Adrenal gland (tissue), 12 donors: Measurements from ENCODE around the gene XIAP. TPM values are rescaled to one million over a fixed set of nuclear protein-coding genes. Genes with fewer than 3 reads are reported as not detected.

Source experiments
- DNase-seq, 7 donors: peaks; one replicate each; pipeline ENCODE4 v3.0.0-alpha.2; 2019 to 2020
- H3K27ac ChIP-seq, 5 donors: fragments of 200-600 bp; sonication (generic) in 4 of 5; 1 replicate in 3 of 5; 2 replicates in 2 of 5; pipeline versions ENCODE4 v1.5.1 to v1.8.0; 2016 to 2020; ENCODE audit warnings: mild to moderate bottlenecking in 1 of 5
- H3K27me3 ChIP-seq: fragments of 200-600 bp; 2 replicates; pipeline ENCODE4 v1.8.0; 2021
- H3K36me3 ChIP-seq, 2 donors: fragments of 200-600 bp; replicated peaks in 1 of 2; 1 replicate in 1 of 2; 2 replicates in 1 of 2; pipeline versions ENCODE4 v1.5.1 to v1.8.0; 2018 to 2022
- H3K4me1 ChIP-seq, 2 donors: fragments of 200-600 bp; replicated peaks in 1 of 2; 1 replicate in 1 of 2; 2 replicates in 1 of 2; pipeline versions ENCODE4 v1.5.1 to v1.8.0; 2018 to 2021
- H3K4me3 ChIP-seq, 4 donors: fragments of 200-600 bp; sonication (generic) in 3 of 4; one replicate each; pipeline ENCODE4 v1.5.1; 2016 to 2018
- H3K9me3 ChIP-seq, 3 donors: fragments of 200-600 bp; sonication (generic) in 1 of 3; replicated peaks in 1 of 3; 1 replicate in 2 of 3; 2 replicates in 1 of 3; pipeline versions ENCODE4 v1.5.1 to v1.8.0; 2016 to 2021
- CTCF ChIP-seq, 6 experiments: fragments of 450-650 bp in 4 of 6; fragments of 200-600 bp in 2 of 6; sonication (generic) in 1 of 6; IDR thresholded peaks; 1 replicate in 5 of 6; 2 replicates in 1 of 6; pipeline versions ENCODE4 v1.5.1 to v1.8.0; 2016 to 2021; ENCODE audit warnings: antibody characterized with exemption in 6 of 6, mild to moderate bottlenecking in 2 of 6, moderate library complexity in 1 of 6
- POLR2A ChIP-seq, 2 donors: fragments of 450-650 bp; IDR thresholded peaks; one replicate each; pipeline ENCODE4 v1.6.1; 2017; ENCODE audit warnings: antibody characterized with exemption in 2 of 2, mild to moderate bottlenecking in 2 of 2, moderate library complexity in 1 of 2
- WGBS, 4 donors: extraction: QIAGEN DNeasy Blood & Tissue Kit in 2 of 4; methylation state at CpG; one replicate each; pipeline versions ENCODE4 v1.1.5 to v1.1.7; 2013 to 2017; 5-methylcytosine and 5-hydroxymethylcytosine counted together
- intact Hi-C, 2 donors: fragments of 100-400 bp; cut with DNase I; formaldehyde crosslinking; loops; one replicate each; pipeline versions ENCODE4 v1.14.1 to v1.15.0; 2022 to 2023
- polyA plus RNA-seq, 3 donors: library from polyadenylated mRNA; stranded (reverse); fragments of 200-250 nt in 2 of 3; fragments of 350-450 nt in 1 of 3; fragmentation: Illumina TruSeq in 1 of 3; extraction: RNeasy Lipid Tissue Mini Kit (QIAGEN cat#74804) in 1 of 3; gene quantifications; one replicate each; pipeline ENCODE4 v1.2.3, GENCODE V29; 2013 to 2014
- total RNA-seq, 9 donors: library from RNA; depleted of rRNA in 4 of 9; stranded (reverse); fragments of >200 nt in 4 of 9; fragments of 120-200 nt in 1 of 9; fragmentation: NEBNext Ultra II Directional in 1 of 9; extraction: Animal tissue kit (Norgen Biotek cat#: 25700) in 1 of 9; gene quantifications; one replicate each; pipeline versions ENCODE4 v1.1.0 to v1.2.4, GENCODE V29; 2013 to 2023
- donor health status: healthy with polysubstance abuse.
- donor health status: Bipolar disorder and iron deficiency.
- donor health status: DM: yes; HTN: yes; CAD: no.
- donor health status: DM: no; HTN: no; CAD: no.
- donor health status: DM: no; HTN: no; CAD: no.
- donor health status: DM: yes; HTN: yes; CAD: no.

The XIAP gene
- total and polyA plus RNA-seq, 12 donors: 6.4 to 63.7 (median 37.3) TPM

GRCh38 chrX:123960956-123961267 is 101.1 kb downstream of the XIAP start:
- no peaks in the 10 kb centered on the region for H3K27me3 ChIP-seq
- peak overlapping the region; percentile 32 to 94 (median 58) for H3K4me3 ChIP-seq
- WGBS, 4 donors: 0 to 40% (median 9%) methylated on average over 8 to 13 of the region's 13 CpGs
- H3K9me3 ChIP-seq: no peaks in the 10 kb centered on the region
- intact Hi-C loops: no loop called here
- H3K36me3 ChIP-seq: no peaks in the 10 kb centered on the region
- TF ChIP-seq POLR2A (IDR thresholded peaks at IDR 0.05) (no peak), CTCF (IDR thresholded peaks at IDR 0.05) (no peak)
- peaks cover 0 to 13% of the 10 kb centered on the region in 2 donors for H3K4me1 ChIP-seq
- no peak for DNase-seq
- H3K27ac ChIP-seq: peak overlapping the region; percentile 92 to 99 (median 97)

GRCh38 chrX:123961268-123962005 is 101.6 kb downstream of the XIAP start, which contains the start of gene STAG2:
STAG2 (plus strand) TSS chrX:123961706; CDS start chrX:124022628, 60,922 bp downstream.
- H3K4me3 ChIP-seq: peak within 1 kb of the TSS; percentile 32 to 94 (median 58)
- TF ChIP-seq CTCF (IDR thresholded peaks at IDR 0.05) (no peak), POLR2A (IDR thresholded peaks at IDR 0.05) (peak in 1 of 2 donors; percentile 53)
- peak within 1 kb of the TSS; percentile 92 to 99 (median 97) for H3K27ac ChIP-seq
- H3K9me3 ChIP-seq: no peaks in the 10 kb centered on the region
- 0 to 46% (median 19%) methylated on average over 4 to 37 of the region's 38 CpGs for WGBS, 4 donors
- peak; percentile 75 to 87 (median 82) for DNase-seq
- no peaks in the 10 kb centered on the region for H3K27me3 ChIP-seq
- peaks cover 0 to 13% of the 10 kb centered on the region in 2 donors for H3K4me1 ChIP-seq
- no peaks in the 10 kb centered on the region for H3K36me3 ChIP-seq
- intact Hi-C loops: no loop called here

GRCh38 chrX:123962006-123962467 is 102.2 kb downstream of the XIAP start:
- Histone ChIP-seq H3K27ac (peak overlapping the region; percentile 89 to 99 (median 96)), H3K36me3 (no peaks in the 10 kb centered on the region), H3K4me3 (peak overlapping the region in 3 of 4 donors; percentile 4 to 63 (median 26)), H3K9me3 (no peaks in the 10 kb centered on the region), H3K27me3 (no peaks in the 10 kb centered on the region), H3K4me1 (peaks cover 0 to 13% of the 10 kb centered on the region in 2 donors)
- 0 to 34% (median 12%) methylated on average over 20 to 23 of the region's 23 CpGs for WGBS, 4 donors
- no peak for TF ChIP-seq CTCF (IDR thresholded peaks at IDR 0.05)
- TF ChIP-seq POLR2A (IDR thresholded peaks at IDR 0.05): no peak
- DNase-seq: peak in 1 of 7 donors; percentile 19
- intact Hi-C loops: no loop called here

- 0 to 33% (median 9%) methylated on average over 11 to 22 of the region's 22 CpGs for WGBS, 4 donors
- TF ChIP-seq POLR2A (IDR thresholded peaks at IDR 0.05) (peak; percentile 46 to 90), CTCF (IDR thresholded peaks at IDR 0.05) (peak in 3 of 6 experiments; percentile 8 to 19 (median 11))
- peaks cover 0 to 13% of the 10 kb centered on the region in 2 donors for H3K4me1 ChIP-seq
- H3K9me3 ChIP-seq: no peaks in the 10 kb centered on the region
- intact Hi-C loops: no loop called here
- peak overlapping the region; percentile 89 to 99 (median 96) for H3K27ac ChIP-seq
- H3K27me3 ChIP-seq: no peaks in the 10 kb centered on the region
- no peaks in the 10 kb centered on the region for H3K36me3 ChIP-seq
- DNase-seq: peak; percentile 89 to 96 (median 94)
- H3K4me3 ChIP-seq: peak overlapping the region in 2 of 4 donors; percentile 26 to 63
These were observed 103.0 kb downstream of the XIAP start for GRCh38 chrX:123962794-123963373.
